SK-N-SH (cell line): ENCODE measurements around the gene CTNNA3.

Source experiments
- FOXJ3 ChIP-seq: sonication (generic); formaldehyde crosslinking; IDR thresholded peaks from 2 replicates; pipeline ENCODE4 v1.5.1; 2020; ENCODE audit warnings: mild to moderate bottlenecking, missing genetic modification reagents
- GABPA ChIP-seq: IDR thresholded peaks from 2 replicates; pipeline ENCODE4 v1.4.0; 2012; ENCODE audit warnings: low read depth, mild to moderate bottlenecking
- NFIC ChIP-seq: IDR thresholded peaks from 2 replicates; pipeline ENCODE4 v1.4.0; 2012; ENCODE audit warnings: borderline replicate concordance
- NRF1 ChIP-seq: IDR thresholded peaks from 2 replicates; pipeline ENCODE4 v1.6.1; 2012; ENCODE audit warnings: low read depth, mild to moderate bottlenecking, low read length
- POLR2AphosphoS5 ChIP-seq: IDR thresholded peaks from 2 replicates; pipeline ENCODE4 v1.6.1; 2012; ENCODE audit warnings: low read depth, low read length
- RCOR1 ChIP-seq: fragments of 150-350 bp; IDR thresholded peaks from 2 replicates; pipeline ENCODE4 v1.6.1; 2017; ENCODE audit warnings: antibody characterized with exemption, low read length
- TAF1 ChIP-seq: IDR thresholded peaks from 2 replicates; pipeline ENCODE4 v1.6.1; 2012; ENCODE audit warnings: low read depth, mild to moderate bottlenecking, low read length, moderate library complexity, borderline replicate concordance
- TCF12 ChIP-seq: IDR thresholded peaks from 2 replicates; pipeline ENCODE4 v1.4.0; 2012
- USF1 ChIP-seq: IDR thresholded peaks from 2 replicates; pipeline ENCODE4 v1.4.0; 2012; ENCODE audit warnings: low read depth, borderline replicate concordance
- USF2 ChIP-seq: fragments of 150-350 bp; IDR thresholded peaks from 2 replicates; pipeline ENCODE4 v1.6.1; 2017; ENCODE audit warnings: antibody characterized with exemption, low read length, low read depth, borderline replicate concordance
- TF ChIP-seq, protein P1 (sequence below): fragments of 200-600 bp; sonication (generic); IDR thresholded peaks from 2 replicates; pipeline ENCODE4 v1.6.1; 2017; ENCODE audit warnings: antibody characterized with exemption, mild to moderate bottlenecking, moderate library complexity
- TF ChIP-seq, protein P2 (sequence below): IDR thresholded peaks from 2 replicates; pipeline ENCODE4 v1.4.0; 2012; ENCODE audit warnings: low read depth, borderline replicate concordance
- TF ChIP-seq, protein P3 (sequence below): IDR thresholded peaks from 2 replicates; pipeline ENCODE4 v1.4.0; 2012; ENCODE audit warnings: low read depth

DNA sequence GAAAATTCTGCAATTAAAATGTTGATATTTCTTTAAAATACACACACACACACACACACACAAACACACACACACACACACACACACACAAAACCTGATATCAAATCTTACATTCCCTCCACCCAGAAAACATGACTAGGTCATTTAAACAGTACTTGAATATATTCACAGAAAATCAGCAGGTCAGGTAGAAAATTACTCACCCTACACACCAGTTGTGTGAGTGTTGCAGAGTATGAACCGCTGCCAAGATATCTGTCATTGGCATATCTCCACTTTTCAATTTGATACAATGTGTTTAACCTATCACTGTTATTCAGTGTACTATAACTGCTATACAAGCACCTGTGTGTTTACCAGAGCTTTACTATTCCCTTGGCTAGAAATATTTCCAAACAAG, 1053.8 kb downstream of the CTNNA3 start:
- TF ChIP-seq, protein P1, sequence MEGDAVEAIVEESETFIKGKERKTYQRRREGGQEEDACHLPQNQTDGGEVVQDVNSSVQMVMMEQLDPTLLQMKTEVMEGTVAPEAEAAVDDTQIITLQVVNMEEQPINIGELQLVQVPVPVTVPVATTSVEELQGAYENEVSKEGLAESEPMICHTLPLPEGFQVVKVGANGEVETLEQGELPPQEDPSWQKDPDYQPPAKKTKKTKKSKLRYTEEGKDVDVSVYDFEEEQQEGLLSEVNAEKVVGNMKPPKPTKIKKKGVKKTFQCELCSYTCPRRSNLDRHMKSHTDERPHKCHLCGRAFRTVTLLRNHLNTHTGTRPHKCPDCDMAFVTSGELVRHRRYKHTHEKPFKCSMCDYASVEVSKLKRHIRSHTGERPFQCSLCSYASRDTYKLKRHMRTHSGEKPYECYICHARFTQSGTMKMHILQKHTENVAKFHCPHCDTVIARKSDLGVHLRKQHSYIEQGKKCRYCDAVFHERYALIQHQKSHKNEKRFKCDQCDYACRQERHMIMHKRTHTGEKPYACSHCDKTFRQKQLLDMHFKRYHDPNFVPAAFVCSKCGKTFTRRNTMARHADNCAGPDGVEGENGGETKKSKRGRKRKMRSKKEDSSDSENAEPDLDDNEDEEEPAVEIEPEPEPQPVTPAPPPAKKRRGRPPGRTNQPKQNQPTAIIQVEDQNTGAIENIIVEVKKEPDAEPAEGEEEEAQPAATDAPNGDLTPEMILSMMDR: no peak
- TF ChIP-seq NRF1 (no peak), GABPA (no peak), FOXJ3 (no peak), RCOR1 (no peak), USF1 (no peak), TCF12 (no peak), POLR2AphosphoS5 (no peak), TAF1 (no peak), USF2 (no peak), NFIC (no peak)
- TF ChIP-seq, protein P2, sequence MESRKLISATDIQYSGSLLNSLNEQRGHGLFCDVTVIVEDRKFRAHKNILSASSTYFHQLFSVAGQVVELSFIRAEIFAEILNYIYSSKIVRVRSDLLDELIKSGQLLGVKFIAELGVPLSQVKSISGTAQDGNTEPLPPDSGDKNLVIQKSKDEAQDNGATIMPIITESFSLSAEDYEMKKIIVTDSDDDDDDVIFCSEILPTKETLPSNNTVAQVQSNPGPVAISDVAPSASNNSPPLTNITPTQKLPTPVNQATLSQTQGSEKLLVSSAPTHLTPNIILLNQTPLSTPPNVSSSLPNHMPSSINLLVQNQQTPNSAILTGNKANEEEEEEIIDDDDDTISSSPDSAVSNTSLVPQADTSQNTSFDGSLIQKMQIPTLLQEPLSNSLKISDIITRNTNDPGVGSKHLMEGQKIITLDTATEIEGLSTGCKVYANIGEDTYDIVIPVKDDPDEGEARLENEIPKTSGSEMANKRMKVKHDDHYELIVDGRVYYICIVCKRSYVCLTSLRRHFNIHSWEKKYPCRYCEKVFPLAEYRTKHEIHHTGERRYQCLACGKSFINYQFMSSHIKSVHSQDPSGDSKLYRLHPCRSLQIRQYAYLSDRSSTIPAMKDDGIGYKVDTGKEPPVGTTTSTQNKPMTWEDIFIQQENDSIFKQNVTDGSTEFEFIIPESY: no peak
- TF ChIP-seq, protein P3, sequence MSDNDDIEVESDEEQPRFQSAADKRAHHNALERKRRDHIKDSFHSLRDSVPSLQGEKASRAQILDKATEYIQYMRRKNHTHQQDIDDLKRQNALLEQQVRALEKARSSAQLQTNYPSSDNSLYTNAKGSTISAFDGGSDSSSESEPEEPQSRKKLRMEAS: no peak
